ENCODE data around the gene TMEM119. TPM values are rescaled to one million over a fixed set of nuclear protein-coding genes. Genes with fewer than 3 reads are reported as not detected.
A peak's percentile ranks its signal among the peaks of the same experiment; 100 is the strongest.

Gene TMEM119
- total and polyA plus RNA-seq, 12 donors, result 3.1 to 14.8 (median 6.6) TPM

GRCh38 chr12:108584456-108585065 is 13.3 kb downstream of the TMEM119 start:
- no peaks in the 10 kb centered on the region for H3K36me3 ChIP-seq (replicated peaks in 1 of 2)
- no peak for DNase-seq
- H3K9me3 ChIP-seq (replicated peaks in 1 of 3), result no peaks in the 10 kb centered on the region
- no peak overlapping the region for H3K4me3 ChIP-seq
- 66 to 88% (median 82%) methylated on average over 3 of the region's 3 CpGs for WGBS, 4 donors
- no peaks in the 10 kb centered on the region for H3K4me1 ChIP-seq (replicated peaks in 1 of 2)
- no peaks in the 10 kb centered on the region for H3K27me3 ChIP-seq
- no peak overlapping the region for H3K27ac ChIP-seq
- intact Hi-C loops (cut with DNase I), result no loop called here
- no peak for TF ChIP-seq CTCF (IDR thresholded peaks at IDR 0.05)
- no peak for TF ChIP-seq POLR2A (IDR thresholded peaks at IDR 0.05)

- Histone ChIP-seq H3K27me3 (no peaks in the 10 kb centered on the region), H3K9me3 (replicated peaks in 1 of 3) (no peaks in the 10 kb centered on the region), H3K4me3 (no peak overlapping the region), H3K27ac (peak overlapping the region in 1 of 5 donors; percentile 20), H3K36me3 (replicated peaks in 1 of 2) (no peaks in the 10 kb centered on the region), H3K4me1 (replicated peaks in 1 of 2) (no peaks in the 10 kb centered on the region)
- 69 to 74% (median 73%) methylated on average over 7 of the region's 7 CpGs for WGBS, 4 donors
- intact Hi-C loops (cut with DNase I), result no loop called here
- TF ChIP-seq POLR2A (IDR thresholded peaks at IDR 0.05) (no peak), CTCF (IDR thresholded peaks at IDR 0.05) (no peak)
- no peak for DNase-seq
Measured at GRCh38 chr12:108583991-108584390, 13.9 kb downstream of the TMEM119 start.

GRCh38 chr12:108582978-108583770 is 14.7 kb downstream of the TMEM119 start:
- H3K27ac ChIP-seq, result peak overlapping the region in 1 of 5 donors; percentile 20
- WGBS, 4 donors, result 81 to 91% (median 84%) methylated on average over 10 of the region's 10 CpGs
- H3K4me1 ChIP-seq (replicated peaks in 1 of 2), result no peaks in the 10 kb centered on the region
- H3K36me3 ChIP-seq (replicated peaks in 1 of 2), result no peaks in the 10 kb centered on the region
- H3K27me3 ChIP-seq, result no peaks in the 10 kb centered on the region
- no peak overlapping the region for H3K4me3 ChIP-seq
- H3K9me3 ChIP-seq (replicated peaks in 1 of 3), result no peaks in the 10 kb centered on the region
- intact Hi-C loops (cut with DNase I), result no loop called here
- DNase-seq, result no peak
- TF ChIP-seq POLR2A (IDR thresholded peaks at IDR 0.05), result no peak
- no peak for TF ChIP-seq CTCF (IDR thresholded peaks at IDR 0.05)

- H3K4me1 ChIP-seq (replicated peaks in 1 of 2), result no peaks in the 10 kb centered on the region
- DNase-seq, result peak in 1 of 7 donors; percentile 11
- WGBS, 4 donors, result 81 to 86% (median 83%) methylated on average over 6 to 9 of the region's 9 CpGs
- no peaks in the 10 kb centered on the region for H3K36me3 ChIP-seq (replicated peaks in 1 of 2)
- no peak overlapping the region for H3K4me3 ChIP-seq
- TF ChIP-seq CTCF (IDR thresholded peaks at IDR 0.05) (no peak), POLR2A (IDR thresholded peaks at IDR 0.05) (no peak)
- peak overlapping the region in 1 of 5 donors; percentile 22 for H3K27ac ChIP-seq
- intact Hi-C loops (cut with DNase I), result no loop called here
- H3K9me3 ChIP-seq (replicated peaks in 1 of 3), result no peaks in the 10 kb centered on the region
- no peaks in the 10 kb centered on the region for H3K27me3 ChIP-seq
Measured at GRCh38 chr12:108582509-108582908, 15.4 kb downstream of the TMEM119 start.

All from adrenal gland (tissue), 12 donors.